ENCODE measurements around the gene S100A4. TPM values are rescaled to one million over a fixed set of nuclear protein-coding genes. Genes with fewer than 3 reads are reported as not detected.
A peak's percentile ranks its signal among the peaks of the same experiment; 100 is the strongest.

Gene S100A4
- total and polyA plus RNA-seq, 7 donors, result 27.0 to 155 (median 54.7) TPM

DNA sequence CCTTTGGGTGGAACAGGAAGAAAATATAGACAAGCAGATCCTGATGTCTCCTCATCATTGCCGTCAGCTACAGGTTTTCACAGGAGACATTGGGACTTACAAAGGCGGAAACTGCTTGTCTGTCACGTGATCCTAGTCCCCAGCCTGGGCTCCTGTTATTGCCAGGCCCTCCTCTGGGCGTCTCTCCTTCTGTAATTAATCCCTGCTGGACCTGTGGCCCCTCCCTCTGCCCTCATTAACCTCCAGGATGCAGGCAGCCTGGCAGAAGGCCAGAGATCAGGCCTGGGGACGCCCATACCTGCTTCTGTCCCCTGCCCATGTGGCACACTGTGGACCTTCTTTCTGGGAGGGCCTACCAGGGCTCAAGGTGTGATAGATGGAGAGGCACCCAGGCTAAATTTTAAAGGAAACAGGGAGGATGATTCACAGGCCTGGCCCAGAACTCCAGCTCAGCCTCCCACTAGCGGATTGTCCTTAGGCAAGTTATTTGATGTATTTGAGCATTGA is 7.2 kb downstream of the S100A4 start:
- ATAC-seq, result no peak
- peak; percentile 27 to 58 for DNase-seq
- Histone ChIP-seq H3K27ac (no peak overlapping the region), H3K9me3 (no peaks in the 10 kb centered on the region), H3K27me3 (ENCODE audit: insufficient read depth in 3 of 3, low read length in 2 of 3) (peaks cover 0 to 8% (median 0%) of the 10 kb centered on the region in 3 donors), H3K4me1 (peaks cover 6% of the 10 kb centered on the region), H3K4me3 (no peak overlapping the region), H3K36me3 (ENCODE audit: insufficient read depth in 1 of 2, low read depth in 1 of 2) (no peaks in the 10 kb centered on the region)
- TF ChIP-seq, protein P1, sequence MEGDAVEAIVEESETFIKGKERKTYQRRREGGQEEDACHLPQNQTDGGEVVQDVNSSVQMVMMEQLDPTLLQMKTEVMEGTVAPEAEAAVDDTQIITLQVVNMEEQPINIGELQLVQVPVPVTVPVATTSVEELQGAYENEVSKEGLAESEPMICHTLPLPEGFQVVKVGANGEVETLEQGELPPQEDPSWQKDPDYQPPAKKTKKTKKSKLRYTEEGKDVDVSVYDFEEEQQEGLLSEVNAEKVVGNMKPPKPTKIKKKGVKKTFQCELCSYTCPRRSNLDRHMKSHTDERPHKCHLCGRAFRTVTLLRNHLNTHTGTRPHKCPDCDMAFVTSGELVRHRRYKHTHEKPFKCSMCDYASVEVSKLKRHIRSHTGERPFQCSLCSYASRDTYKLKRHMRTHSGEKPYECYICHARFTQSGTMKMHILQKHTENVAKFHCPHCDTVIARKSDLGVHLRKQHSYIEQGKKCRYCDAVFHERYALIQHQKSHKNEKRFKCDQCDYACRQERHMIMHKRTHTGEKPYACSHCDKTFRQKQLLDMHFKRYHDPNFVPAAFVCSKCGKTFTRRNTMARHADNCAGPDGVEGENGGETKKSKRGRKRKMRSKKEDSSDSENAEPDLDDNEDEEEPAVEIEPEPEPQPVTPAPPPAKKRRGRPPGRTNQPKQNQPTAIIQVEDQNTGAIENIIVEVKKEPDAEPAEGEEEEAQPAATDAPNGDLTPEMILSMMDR (IDR thresholded peaks at IDR 0.05), result no peak
- intact Hi-C loops (cut with DNase I), result no loop called here
- 73 to 80% (median 75%) methylated on average over 6 of the region's 6 CpGs for WGBS, 3 donors

GRCh38 chr1:153537376-153537730 is 8.3 kb downstream of the S100A4 start:
- intact Hi-C loops (cut with DNase I), result no loop called here
- peaks cover 12% of the 10 kb centered on the region for H3K4me1 ChIP-seq
- 95 to 98% (median 97%) methylated on average over 6 of the region's 6 CpGs for WGBS, 3 donors

GRCh38 chr1:153536671-153537375 is 8.8 kb downstream of the S100A4 start:
- 77 to 89% (median 84%) methylated on average over 9 of the region's 9 CpGs for WGBS, 3 donors
- no peaks in the 10 kb centered on the region for H3K9me3 ChIP-seq
- TF ChIP-seq, protein P1 (IDR thresholded peaks at IDR 0.05), result no peak

More at GRCh38 chr1:153537376-153537730, 8.3 kb downstream of the S100A4 start:
- TF ChIP-seq, protein P1 (IDR thresholded peaks at IDR 0.05), result no peak
- H3K27me3 ChIP-seq (ENCODE audit: insufficient read depth in 3 of 3, low read length in 2 of 3), result peaks cover 0 to 8% (median 0%) of the 10 kb centered on the region in 3 donors
- DNase-seq, result no peak
- H3K27ac ChIP-seq, result no peak overlapping the region
- ATAC-seq, result no peak
- no peaks in the 10 kb centered on the region for H3K36me3 ChIP-seq (ENCODE audit: insufficient read depth in 1 of 2, low read depth in 1 of 2)
- H3K9me3 ChIP-seq, result no peaks in the 10 kb centered on the region
- no peak overlapping the region for H3K4me3 ChIP-seq

GRCh38 chr1:153536012-153536670 is 9.5 kb downstream of the S100A4 start:
- intact Hi-C loops (cut with DNase I), result no loop called here
- peaks cover 12% of the 10 kb centered on the region for H3K4me1 ChIP-seq
- H3K4me3 ChIP-seq, result peak overlapping the region; percentile 77
- no peaks in the 10 kb centered on the region for H3K9me3 ChIP-seq
- DNase-seq (peak; percentile 92), ATAC-seq (peak; percentile 53 to 70 (median 69))
- no peaks in the 10 kb centered on the region for H3K36me3 ChIP-seq (ENCODE audit: insufficient read depth in 1 of 2, low read depth in 1 of 2)
- 1 to 3% (median 2%) methylated on average over 27 to 38 of the region's 38 CpGs for WGBS, 3 donors
- H3K27me3 ChIP-seq (ENCODE audit: insufficient read depth in 3 of 3, low read length in 2 of 3), result peaks cover 0 to 12% (median 0%) of the 10 kb centered on the region in 3 donors
- TF ChIP-seq, protein P1 (IDR thresholded peaks at IDR 0.05), result no peak
- H3K27ac ChIP-seq, result peak overlapping the region; percentile 75

More at GRCh38 chr1:153536671-153537375, 8.8 kb downstream of the S100A4 start:
- intact Hi-C loops (cut with DNase I), result no loop called here
- H3K27ac ChIP-seq, result no peak overlapping the region
- peaks cover 0 to 8% (median 0%) of the 10 kb centered on the region in 3 donors for H3K27me3 ChIP-seq (ENCODE audit: insufficient read depth in 3 of 3, low read length in 2 of 3)
- H3K36me3 ChIP-seq (ENCODE audit: insufficient read depth in 1 of 2, low read depth in 1 of 2), result no peaks in the 10 kb centered on the region
- peaks cover 12% of the 10 kb centered on the region for H3K4me1 ChIP-seq
- ATAC-seq (no peak), DNase-seq (no peak)
- H3K4me3 ChIP-seq, result peak overlapping the region; percentile 77
